HUES48 (cell line): ENCODE results near the gene CUX1.
"Not testable (repeated sequence)": the region's sequence is repeated elsewhere in the genome, so short reads cannot be mapped to it uniquely, and the experiment has no call there.

Experiments used
- H3K27ac ChIP-seq: one replicate; pipeline ENCODE4 v1.7.0; 2013; ENCODE audit warnings: low read depth, low read length, inconsistent platforms
- H3K27me3 ChIP-seq: 2 replicates; pipeline ENCODE4 v1.6.1; 2013; ENCODE audit warnings: mild to moderate bottlenecking, low read length; ENCODE audit not compliant: control insufficient read depth, insufficient read depth
- H3K36me3 ChIP-seq: 2 replicates; pipeline ENCODE4 v1.6.1; 2013; ENCODE audit warnings: low read length; ENCODE audit not compliant: control insufficient read depth, insufficient read depth
- H3K4me1 ChIP-seq: 2 replicates; pipeline ENCODE4 v1.6.1; 2013; ENCODE audit warnings: mild to moderate bottlenecking, low read length; ENCODE audit not compliant: control insufficient read depth, insufficient read depth
- H3K4me3 ChIP-seq: 2 replicates; pipeline ENCODE4 v1.5.1; 2013; ENCODE audit warnings: mild to moderate bottlenecking, low read depth, low read length
- H3K9ac ChIP-seq: 2 replicates; pipeline ENCODE4 v1.6.1; 2013; ENCODE audit warnings: mild to moderate bottlenecking, low read depth, low read length, moderate library complexity
- H3K9me3 ChIP-seq: 2 replicates; pipeline ENCODE4 v1.6.1; 2013; ENCODE audit warnings: low read length; ENCODE audit not compliant: control insufficient read depth, insufficient read depth

CUX1 gene

GRCh38 chr7:101783381-101784181 lies 33.8 kb upstream of the CUX1 start:
- H3K9ac ChIP-seq: no peak overlapping the region
- H3K4me1 ChIP-seq: no peaks in the 10 kb centered on the region
- H3K4me3 ChIP-seq: no peak overlapping the region
- H3K27me3 ChIP-seq: no peaks in the 10 kb centered on the region
- no peaks in the 10 kb centered on the region for H3K36me3 ChIP-seq
- H3K9me3 ChIP-seq: no peaks in the 10 kb centered on the region
- no peak overlapping the region for H3K27ac ChIP-seq

- no peak overlapping the region for H3K27ac ChIP-seq
- H3K4me3 ChIP-seq: no peak overlapping the region
- H3K9me3 ChIP-seq: no peaks in the 10 kb centered on the region
- H3K27me3 ChIP-seq: no peaks in the 10 kb centered on the region
- no peak overlapping the region for H3K9ac ChIP-seq
- no peaks in the 10 kb centered on the region for H3K4me1 ChIP-seq
- H3K36me3 ChIP-seq: no peaks in the 10 kb centered on the region
Measured at GRCh38 chr7:101784292-101785127, 32.9 kb upstream of the CUX1 start.

- Histone ChIP-seq H3K9me3 (no peaks in the 10 kb centered on the region), H3K9ac (no peak overlapping the region), H3K4me1 (no peaks in the 10 kb centered on the region), H3K27me3 (no peaks in the 10 kb centered on the region), H3K27ac (no peak overlapping the region), H3K36me3 (no peaks in the 10 kb centered on the region), H3K4me3 (no peak overlapping the region)
Measured at GRCh38 chr7:101787864-101788263, 29.6 kb upstream of the CUX1 start.

- Histone ChIP-seq H3K27ac (no peak overlapping the region), H3K4me3 (no peak overlapping the region), H3K4me1 (no peaks in the 10 kb centered on the region), H3K9me3 (no peaks in the 10 kb centered on the region), H3K36me3 (no peaks in the 10 kb centered on the region), H3K9ac (no peak overlapping the region), H3K27me3 (no peaks in the 10 kb centered on the region)
Measured at GRCh38 chr7:101788517-101788916, 28.9 kb upstream of the CUX1 start.

GRCh38 chr7:101790566-101791293 lies 26.7 kb upstream of the CUX1 start:
- no peak overlapping the region for H3K9ac ChIP-seq
- no peaks in the 10 kb centered on the region for H3K36me3 ChIP-seq
- no peaks in the 10 kb centered on the region for H3K27me3 ChIP-seq
- no peak overlapping the region for H3K27ac ChIP-seq
- H3K4me3 ChIP-seq: no peak overlapping the region
- no peaks in the 10 kb centered on the region for H3K4me1 ChIP-seq
- no peaks in the 10 kb centered on the region for H3K9me3 ChIP-seq

GRCh38 chr7:101792051-101792681 lies 25.3 kb upstream of the CUX1 start:
- no peaks in the 10 kb centered on the region for H3K9me3 ChIP-seq
- no peak overlapping the region for H3K9ac ChIP-seq
- no peaks in the 10 kb centered on the region for H3K27me3 ChIP-seq
- H3K36me3 ChIP-seq: no peaks in the 10 kb centered on the region
- H3K4me3 ChIP-seq: no peak overlapping the region
- no peaks in the 10 kb centered on the region for H3K4me1 ChIP-seq
- no peak overlapping the region for H3K27ac ChIP-seq

GRCh38 chr7:101792682-101793071 lies 24.7 kb upstream of the CUX1 start:
- H3K36me3 ChIP-seq, H3K9me3 ChIP-seq, H3K27ac ChIP-seq, H3K27me3 ChIP-seq, H3K4me3 ChIP-seq, H3K9ac ChIP-seq, H3K4me1 ChIP-seq: not testable (repeated sequence)

GRCh38 chr7:101795461-101795860 lies 22.0 kb upstream of the CUX1 start:
- H3K4me3 ChIP-seq: no peak overlapping the region
- H3K4me1 ChIP-seq: no peaks in the 10 kb centered on the region
- no peaks in the 10 kb centered on the region for H3K27me3 ChIP-seq
- H3K36me3 ChIP-seq: no peaks in the 10 kb centered on the region
- H3K9ac ChIP-seq: no peak overlapping the region
- H3K9me3 ChIP-seq: no peaks in the 10 kb centered on the region
- no peak overlapping the region for H3K27ac ChIP-seq

- H3K27me3 ChIP-seq, H3K9ac ChIP-seq, H3K4me3 ChIP-seq, H3K27ac ChIP-seq, H3K4me1 ChIP-seq, H3K36me3 ChIP-seq, H3K9me3 ChIP-seq: not testable (repeated sequence)
Measured at GRCh38 chr7:101798173-101798572, 19.3 kb upstream of the CUX1 start.

- peaks cover 13% of the 10 kb centered on the region for H3K4me1 ChIP-seq
- peak overlapping the region; percentile 44 for H3K4me3 ChIP-seq
- H3K9me3 ChIP-seq: no peaks in the 10 kb centered on the region
- no peak overlapping the region for H3K9ac ChIP-seq
- peak overlapping the region; percentile 31 for H3K27ac ChIP-seq
- no peaks in the 10 kb centered on the region for H3K36me3 ChIP-seq
- peaks cover 25% of the 10 kb centered on the region for H3K27me3 ChIP-seq
Measured at GRCh38 chr7:101803203-101804087, 14.0 kb upstream of the CUX1 start.
